NCI-H2107 treated with DMSO at 0.1 percent for 48 hours (cell line): ENCODE measurements around the gene ARHGEF12.
"Not testable (repeated sequence)": the region's sequence is repeated elsewhere in the genome, so short reads cannot be mapped to it uniquely, and the experiment has no call there.

ENCODE experiments used
- DNase-seq: peaks from one replicate; lab custom pipeline; 2025; ENCODE audit not compliant: unreplicated experiment; lab: John Stamatoyannopoulos, UW

ARHGEF12 gene

DNA sequence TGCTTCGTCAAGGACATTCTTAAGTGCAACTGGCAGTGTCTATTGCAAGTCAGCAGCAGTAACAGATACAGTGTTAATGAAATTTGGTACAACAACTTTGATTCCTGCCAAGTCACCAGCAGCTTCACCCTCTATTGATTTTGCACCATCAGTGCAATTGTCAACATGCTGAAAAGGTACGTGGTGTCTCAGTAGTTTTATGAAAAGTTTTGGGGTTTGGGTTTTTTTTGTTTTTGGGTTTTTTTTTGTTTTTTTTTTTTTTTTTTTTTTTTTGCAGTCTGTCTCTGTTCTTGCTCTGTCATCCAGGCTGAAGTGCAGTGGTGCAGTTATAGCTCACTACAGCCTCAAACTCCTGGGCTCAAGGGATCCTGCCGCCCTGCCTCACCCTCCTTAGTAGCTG lies 156.3 kb downstream of the ARHGEF12 start:
- no peak for DNase-seq

DNA sequence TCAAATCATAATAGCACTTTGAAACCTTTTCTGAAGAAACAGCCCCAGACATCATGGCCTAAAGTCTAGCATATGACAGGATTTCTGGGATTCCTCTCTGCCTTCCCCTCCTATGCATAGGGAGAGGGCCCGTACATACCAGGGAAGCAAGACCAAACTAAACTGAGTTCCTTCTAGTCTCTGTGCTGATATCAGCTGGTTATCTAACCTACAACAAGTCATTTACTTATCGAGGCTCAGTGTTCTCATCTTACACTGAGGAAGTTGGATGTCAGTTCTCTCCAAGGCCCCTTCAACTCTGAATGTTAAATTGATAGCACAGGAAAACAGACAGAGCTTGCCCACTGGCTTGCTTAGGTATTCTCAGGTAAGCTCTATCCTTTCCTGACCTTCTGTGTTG lies 158.4 kb downstream of the ARHGEF12 start:
- DNase-seq, result no peak

DNA sequence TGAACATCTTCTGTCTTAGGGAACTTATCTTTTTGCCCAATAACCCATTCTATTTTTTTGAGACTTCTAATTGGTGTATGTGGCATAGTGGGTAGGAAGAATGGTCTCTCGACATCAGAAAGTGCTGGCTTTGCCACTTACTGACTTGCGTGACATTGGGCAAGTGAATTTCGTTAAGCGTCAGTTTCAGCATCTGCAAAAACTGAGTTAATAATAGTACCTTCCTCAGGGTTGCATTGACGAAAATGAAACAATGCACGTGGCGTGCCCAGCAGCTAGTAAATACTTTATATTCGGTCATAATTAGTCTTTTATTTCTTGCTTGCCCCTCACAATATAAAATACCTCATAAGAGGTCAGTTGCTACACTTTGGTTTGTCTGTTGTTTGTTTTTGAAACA lies 162.9 kb downstream of the ARHGEF12 start:
- DNase-seq, result no peak

DNA sequence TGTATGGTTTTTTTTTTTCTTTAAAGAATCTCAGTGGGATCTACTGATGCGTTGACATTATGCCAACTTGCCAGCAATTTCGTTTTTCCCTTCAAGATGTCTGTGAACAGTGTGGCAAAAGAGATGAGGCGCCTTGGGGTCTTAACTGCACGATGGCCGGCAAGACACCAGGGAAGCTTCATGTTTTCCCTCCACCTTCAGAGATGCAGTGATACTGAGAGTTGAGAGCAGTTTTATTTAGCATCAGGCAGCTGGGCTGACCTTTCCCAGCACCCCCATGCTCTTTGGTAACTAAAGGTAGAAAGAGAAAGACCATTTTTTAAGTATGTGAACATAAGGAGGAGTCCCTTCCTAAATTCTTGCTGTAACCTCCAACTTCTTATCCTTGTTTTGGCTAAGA lies 163.6 kb downstream of the ARHGEF12 start:
- no peak for DNase-seq

DNA sequence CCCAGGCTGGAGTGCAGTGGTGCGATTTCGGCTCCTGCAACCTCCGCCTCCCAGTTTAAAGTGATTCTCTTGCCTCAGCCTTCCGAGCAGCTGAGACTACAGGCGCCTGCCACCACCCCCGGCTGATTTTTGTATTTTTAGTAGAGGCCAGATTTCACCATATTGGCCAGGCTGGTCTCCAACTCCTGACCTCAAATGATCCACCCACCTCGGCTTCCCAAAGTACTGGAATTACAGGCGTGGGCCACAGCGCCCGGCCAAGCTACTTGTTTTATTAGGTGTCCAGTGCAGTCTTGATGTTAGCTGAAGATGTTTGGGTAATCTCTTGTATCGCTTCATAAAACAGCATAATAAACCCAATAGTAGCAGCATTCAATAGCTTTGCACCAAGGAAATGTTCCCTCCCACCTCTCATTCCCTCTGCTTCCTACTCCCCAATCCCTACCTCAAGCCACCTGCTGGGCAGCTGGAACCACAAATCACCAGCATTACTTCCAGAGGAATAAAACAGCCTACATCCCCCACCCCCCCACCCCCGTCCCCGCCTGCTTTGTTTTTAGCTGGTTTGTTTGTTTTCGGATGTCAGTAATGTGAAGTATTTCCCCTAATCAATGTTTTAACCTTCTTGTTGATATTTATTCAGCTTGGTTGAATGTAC lies 164.3 kb downstream of the ARHGEF12 start:
- no peak for DNase-seq

DNA sequence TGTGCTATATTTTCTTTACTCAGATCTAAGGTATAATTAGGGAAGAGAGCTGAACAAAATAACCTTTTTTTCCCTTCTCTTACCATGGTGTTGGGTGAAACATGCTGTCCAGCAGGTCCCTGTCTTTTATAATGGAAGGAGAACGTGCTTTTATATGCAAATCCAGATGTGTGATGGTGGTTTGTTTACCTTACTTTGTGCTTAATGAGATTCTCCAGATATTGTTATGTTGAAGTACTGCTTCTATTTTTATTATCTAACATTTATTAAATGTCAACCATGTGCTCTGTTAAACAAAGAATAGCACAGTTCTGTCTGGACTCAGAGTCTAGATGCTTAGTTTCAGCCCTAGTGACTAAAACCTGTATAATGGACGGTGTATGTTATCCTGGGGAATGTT lies 165.2 kb downstream of the ARHGEF12 start:
- DNase-seq, result no peak

DNA sequence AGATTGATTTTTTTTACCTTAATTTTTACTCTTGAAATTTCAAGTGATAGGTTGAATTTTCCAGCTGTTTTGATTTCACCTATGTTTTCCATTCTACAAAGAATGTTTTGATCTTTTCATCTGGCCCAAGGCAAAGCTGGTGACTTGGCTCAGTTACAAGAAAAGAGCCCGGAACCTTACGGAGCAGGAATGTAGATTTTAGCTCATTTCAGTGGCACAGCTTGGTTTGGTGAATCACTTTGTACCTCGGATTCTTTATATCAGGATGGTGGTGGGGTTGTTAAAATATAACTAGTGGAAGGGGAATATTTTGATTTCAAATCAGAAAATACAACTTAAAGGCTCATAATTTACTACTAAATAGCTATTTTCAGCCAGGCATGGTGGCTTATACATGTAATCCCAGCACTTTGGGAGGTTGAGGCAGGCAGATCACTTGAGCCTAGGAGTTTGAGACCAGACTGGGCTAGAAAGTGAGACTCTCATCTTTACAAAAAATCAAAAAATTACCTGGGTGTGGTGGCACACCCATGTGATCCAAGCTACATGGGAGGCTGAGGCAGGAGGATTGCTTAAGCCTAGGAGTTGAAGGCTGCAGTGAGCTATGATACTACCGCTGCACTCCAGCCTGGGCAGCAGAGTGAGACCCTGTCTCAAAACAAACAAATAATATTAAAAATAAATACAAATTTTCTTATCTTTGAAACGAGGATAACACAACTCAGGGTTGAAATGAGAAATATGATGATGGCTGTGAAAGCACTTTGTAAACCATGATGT lies 166.0 kb downstream of the ARHGEF12 start:
- DNase-seq, result no peak

DNA sequence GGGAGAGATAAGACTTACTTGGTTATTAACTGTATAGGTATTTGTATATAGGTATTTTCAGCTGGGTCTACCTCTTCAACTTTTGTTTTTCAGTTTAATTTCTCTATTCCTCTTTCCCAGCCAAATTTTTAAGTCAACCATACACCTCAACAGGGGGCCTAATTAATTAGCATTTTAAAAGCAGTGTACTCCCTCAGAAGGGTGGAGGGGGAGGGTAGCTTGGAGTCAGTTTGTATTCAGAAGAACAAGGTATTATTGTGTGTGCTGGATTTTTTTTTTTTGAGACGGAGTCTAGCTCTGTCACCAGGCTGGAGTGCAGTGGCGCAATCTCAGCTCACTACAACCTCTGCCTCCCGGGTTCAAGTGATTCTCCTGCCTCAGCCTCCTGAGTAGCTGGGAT lies 167.3 kb downstream of the ARHGEF12 start:
- DNase-seq, result not testable (repeated sequence)

DNA sequence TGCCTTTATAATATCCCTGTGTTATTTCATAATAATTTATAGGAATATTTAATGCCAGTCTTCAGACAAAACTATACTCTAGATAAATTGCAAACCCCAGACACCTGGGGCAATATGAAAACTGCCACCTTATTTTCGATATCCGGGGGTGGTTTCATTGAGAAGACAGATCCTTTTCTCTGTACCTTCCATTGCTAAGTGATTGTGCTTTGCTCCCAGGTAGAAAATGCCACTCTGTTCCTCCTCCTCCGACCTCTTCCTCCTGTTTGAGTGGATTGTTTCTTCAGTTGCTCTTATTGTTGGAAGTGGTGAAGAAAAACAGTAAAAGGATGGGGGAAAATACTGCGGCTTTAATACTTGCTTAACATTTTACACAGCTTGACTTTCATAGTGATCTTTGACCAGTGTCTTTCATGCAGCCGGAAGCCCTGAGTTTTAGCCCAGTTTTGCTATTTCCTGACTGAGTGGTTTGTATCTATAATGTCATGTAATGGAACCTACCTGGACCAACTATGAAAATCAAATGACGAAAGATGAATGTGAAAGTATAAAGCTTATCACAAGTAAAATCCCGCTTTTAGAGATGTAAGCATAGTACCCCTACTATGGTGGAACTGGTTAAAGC lies 169.7 kb downstream of the ARHGEF12 start:
- no peak for DNase-seq

DNA sequence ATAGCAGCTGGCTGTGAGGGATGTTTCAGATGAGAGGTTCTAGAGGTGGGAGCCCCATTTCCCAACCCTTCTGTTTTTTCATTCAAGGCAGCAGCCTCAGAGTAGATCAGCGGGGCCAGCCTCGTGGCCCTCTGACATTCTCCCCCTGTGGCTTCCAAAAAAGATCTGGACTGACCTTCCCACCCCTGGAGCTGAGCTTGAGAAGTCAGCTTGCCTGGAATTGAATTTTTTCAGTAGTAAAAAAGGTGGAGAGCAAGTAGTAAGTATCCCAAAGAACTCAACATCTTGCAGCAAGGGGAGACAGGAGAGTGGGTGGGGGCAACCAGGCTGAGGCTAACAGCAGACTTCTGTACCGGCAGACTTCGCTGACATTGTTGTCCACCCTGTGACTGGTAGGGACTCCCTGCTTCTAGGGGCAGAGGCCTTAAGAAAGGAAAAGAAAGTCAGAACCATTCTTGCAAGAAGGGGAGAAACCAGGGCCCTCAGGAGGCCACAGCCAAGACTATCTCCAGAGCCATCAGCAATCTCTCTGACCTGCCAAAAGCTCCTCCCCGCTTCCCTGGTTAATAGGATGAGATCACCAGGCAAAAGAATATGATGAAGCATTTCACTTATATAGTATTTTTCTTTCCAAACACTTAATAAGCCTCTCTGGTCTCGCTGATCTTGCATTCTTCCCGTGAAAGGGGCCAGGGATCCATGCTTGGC lies 173.3 kb downstream of the ARHGEF12 start:
- no peak for DNase-seq

DNA sequence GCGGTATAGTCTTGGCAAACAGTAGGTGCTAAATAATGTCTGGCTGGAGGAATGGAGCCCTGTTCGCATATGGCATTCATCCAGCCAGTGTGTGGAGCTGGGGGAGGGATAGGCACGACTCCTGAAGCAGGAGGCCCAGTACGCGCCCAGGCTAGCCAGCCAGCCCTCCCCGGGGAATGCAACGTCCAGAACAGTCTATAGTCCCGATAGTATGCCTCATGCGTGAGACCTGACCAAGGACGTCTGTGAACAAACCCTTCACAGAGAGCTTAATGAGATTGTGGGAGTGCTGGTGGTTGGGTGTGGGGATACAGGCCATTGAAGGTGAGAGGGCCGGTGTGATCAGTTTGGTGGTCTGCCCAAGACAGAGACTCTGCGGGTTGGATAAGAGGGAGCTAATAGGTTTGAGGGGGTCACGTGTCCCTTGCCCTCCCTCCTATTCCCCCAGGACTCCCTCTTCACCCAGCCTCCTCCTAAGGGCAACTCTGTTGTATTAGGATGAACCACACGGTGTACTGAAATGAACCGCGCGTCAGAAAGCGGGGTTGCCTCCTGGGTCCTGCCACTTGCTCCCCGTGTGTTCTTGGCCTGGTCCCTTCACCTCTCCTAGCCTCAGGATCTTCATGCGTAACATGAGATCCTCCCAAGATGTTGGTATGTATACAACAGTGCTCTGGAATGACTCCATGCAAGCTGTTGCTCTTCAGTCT lies 174.3 kb downstream of the ARHGEF12 start:
- no peak for DNase-seq

DNA sequence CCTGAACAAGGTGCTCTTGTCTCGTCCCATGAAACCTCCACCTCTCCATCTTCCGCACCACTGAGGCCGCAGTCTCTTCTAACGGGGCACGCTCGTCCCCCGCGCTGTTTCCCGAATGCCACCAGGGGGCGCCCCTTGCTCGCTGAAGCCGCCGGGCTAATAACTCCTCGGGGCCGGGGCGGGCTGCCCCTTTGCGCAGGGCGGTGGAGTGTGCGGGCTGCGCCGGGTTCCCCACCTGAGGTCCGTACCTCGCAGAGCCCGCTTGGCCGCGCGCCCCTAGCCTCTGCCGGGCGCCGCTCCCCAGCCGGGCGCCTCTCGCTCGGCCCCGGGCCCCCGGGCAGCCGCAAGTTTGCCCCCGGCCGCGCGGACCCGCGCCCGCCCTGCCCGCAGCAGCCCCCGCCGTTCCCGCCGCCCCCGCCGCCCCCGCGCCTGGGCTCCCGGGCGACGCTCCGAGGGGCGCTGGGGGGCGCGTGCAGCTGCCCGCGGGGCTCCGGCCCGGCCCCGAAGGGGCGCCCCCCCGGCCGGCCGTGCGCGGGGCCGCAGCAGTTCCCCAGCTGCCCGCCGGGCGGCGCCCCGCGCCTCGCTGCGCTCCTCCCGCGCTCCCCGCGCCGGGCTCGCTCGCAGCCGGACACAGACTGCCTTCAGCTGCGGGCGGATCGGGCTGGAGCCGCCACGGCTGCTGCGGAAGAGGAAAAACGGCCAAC lies 175.1 kb downstream of the ARHGEF12 start, which contains the start of gene GRIK4:
TSS of gene GRIK4 (plus strand) at position 633 of the 704 bp plus-strand sequence. CDS start 148,571 bp downstream, outside the sequence.
- DNase-seq, result peak; percentile 55

DNA sequence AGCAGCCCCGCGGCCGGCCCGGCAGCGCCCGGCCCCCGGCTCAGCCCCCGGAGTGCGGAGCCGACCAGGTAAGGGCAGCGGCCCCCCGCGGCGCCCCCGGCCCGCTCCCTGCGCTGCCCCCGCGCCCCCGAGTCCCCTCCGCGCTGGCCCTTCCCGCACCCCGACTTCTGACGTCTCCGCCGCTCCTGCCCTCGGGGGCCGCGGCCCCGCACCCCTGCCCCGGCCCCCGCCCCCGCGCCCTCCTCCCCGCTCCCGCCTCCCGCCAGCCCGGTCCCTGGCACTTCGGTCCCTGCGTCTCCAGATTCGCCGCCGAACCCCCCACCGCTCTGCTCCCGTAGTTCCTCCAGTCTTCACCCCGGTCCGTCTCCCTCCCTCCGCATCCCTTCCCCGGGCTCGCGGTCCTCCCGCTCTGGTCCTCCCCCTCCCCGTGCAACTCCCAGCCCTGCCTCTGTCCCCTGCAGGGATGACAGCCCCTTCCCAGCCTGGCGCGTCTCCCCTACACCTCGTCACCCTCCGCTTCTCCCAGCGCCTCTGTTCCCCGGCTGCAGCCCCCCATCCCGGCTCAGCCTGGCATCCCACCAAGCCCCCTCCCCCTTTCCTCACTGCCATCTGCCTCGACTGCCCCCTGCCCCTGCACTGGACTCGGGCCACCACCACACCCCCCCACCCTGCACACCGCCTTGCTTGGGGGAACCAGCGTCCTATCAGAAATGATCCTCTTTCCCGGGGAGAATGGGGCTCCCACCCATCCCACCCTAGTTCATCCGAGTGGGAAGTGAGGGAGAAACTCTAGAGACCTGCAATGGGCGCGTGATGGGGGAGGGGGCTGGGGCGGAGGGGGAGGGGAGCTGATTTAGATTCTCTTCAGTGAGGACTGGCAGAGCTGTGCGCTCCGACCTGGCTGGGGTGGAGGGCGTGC lies 175.9 kb downstream of the ARHGEF12 start:
- no peak for DNase-seq

DNA sequence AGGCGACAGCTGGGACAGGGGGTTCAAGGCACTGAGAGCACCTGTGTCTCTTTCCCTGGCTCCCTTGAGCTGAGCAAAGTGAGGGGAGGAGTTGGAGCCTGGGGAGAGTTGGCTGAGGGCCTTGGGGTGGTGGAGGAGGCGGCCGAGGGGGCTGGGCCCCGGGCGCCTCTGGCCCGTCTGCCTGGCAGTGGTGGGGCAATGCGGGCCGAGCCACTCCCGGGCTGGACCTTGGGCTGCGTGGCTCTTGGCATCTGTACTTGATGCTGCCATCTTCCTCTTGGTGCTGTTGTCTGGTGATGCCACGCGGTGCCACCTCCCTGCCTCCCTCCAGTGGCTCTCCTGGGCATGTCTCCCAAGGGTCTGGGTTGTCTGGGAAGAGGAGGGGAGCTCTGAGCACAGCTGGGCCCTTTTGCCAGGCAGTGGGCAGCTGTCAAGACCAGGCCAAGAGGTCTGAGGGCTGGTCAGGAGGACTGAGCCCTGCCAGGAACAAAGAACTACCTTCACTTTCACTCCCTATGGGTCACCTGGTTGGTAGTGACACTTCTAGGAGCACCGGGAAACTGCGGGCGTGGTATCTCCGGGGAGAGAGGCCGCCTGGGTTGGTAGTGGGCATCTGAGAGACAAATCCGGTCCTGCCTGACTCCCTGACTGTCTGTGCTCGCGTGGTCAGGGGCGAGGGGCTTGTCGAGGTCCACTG lies 176.7 kb downstream of the ARHGEF12 start:
- DNase-seq, result no peak

DNA sequence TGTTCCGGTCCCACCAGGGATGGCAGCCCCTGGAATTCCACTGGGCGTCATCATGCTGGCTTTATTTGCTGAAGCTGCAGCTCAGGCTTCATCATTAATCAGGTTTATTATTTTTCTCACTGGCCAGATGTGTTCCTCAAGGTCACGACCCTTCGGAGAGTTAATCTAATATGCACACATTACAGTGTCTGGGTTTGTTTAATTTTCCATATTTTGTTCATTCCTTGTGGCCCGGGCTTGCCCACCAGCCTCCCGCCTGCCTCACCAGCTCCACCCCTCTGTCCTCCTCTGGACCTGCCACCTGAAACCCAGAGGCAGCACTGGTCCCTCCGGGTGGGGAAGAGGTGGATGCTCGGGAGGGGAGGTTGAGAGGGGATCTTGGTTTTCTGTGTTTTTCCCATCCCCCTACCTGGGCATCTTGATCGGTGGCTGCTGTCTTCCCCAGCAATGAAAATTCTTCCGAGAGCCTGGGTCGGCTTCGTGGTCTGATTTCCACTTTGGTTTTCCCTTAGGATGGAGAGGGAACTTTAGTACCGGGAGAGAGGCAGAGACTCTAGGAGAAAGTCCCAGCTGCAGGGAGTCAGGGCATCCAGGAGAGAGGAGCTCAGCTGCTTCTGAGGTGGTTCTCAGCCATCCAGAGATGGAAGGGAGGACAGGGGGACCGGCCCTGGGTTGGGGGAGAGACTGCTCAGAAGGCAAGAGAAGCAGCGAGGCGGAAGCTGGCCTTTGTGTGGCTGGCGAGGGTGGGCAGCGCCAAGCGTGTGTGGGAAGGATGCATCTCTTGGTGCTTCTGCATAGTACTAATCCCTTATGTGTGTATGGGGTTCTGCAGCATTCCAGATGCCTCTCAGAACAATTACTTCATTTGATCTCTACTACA lies 177.5 kb downstream of the ARHGEF12 start:
- DNase-seq, result no peak

DNA sequence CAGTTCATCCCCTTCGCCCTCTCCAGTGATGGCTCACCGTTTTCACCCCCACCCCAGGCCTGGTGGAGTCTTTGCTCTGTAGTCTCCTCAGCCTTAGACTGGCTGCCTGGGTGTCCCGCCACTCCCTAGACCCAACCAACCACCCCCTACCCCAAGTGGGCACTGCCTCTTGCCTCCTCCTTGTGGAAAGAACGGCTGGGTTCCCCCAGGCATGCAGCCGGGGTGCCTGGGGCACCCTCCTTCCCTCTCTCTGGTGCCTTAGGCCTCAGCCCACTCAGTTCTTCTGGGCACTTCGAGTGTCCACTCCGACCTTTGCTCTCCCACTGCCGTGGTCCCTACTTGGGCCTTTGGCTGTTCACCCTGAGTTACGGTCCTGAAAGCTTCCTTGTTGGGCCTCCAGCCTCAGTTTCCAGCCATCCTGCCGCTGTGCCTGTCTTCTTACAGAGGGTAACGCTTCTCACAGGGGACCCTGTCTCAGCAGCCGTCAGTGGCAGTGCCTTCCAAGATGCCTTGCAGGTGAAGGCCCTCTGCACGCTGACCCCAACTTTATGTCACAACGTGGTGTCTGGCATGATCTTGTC lies 178.4 kb downstream of the ARHGEF12 start:
- DNase-seq, result no peak

DNA sequence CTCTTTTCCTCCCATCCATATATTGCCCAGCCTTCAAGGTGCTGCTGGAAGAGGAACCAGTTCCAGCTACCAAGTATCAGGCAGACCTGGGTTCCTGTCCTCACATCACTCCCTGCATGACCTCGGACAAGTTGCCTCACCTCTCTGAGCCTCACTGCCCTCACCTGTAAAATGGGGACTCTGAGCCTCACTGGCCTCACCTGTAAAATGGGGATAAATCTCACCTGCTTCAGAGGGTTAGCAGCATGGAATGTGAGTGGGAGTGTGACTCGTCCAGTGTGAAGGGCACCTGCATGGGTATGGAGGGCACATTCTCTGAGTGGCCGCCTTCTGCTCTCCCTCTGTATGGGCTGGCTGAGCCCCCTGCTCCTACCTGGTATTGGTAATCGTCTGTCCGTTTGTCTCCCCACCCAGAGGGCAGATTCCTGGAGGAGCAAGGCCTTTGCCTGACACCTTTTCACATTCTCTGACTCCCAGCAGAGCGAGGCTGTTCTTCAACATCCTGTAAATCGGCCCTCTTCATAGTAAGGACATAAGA lies 179.0 kb downstream of the ARHGEF12 start:
- DNase-seq, result no peak
